Measurements from ENCODE around the gene ROMO1. TPM values are rescaled to one million over a fixed set of nuclear protein-coding genes. Genes with fewer than 3 reads are reported as not detected.

ROMO1 gene
- total RNA-seq, 1 donor from 2014 or later = 110 TPM

DNA sequence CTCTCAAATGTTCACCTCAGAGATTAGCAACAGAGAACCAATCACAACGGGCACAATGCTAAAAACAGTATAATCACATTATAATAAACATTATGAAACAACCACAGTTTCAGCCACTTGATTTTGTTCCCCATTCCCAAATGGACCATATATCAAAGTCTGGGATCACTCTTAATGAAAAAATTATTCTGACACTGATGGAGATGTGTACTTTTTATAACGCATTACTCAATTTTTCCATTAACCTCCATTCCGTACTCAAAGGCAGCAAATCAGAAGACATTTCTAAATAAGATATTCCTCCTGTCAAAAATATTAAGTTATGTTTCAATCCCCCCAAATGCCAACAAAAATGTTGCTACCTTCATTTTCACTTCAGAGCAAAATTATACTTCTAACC, 37.3 kb upstream of the ROMO1 start:
- H3K4me1 Mint-ChIP-seq (ENCODE audit: unreplicated experiment) = peaks cover 63% of the 10 kb centered on the region
- DNase-seq (ENCODE audit: extremely low spot score, unreplicated experiment) = no peak
- no peaks in the 10 kb centered on the region for H3K9me3 Mint-ChIP-seq (ENCODE audit: unreplicated experiment)

GRCh38 chr20:35662551-35662950, 36.7 kb upstream of the ROMO1 start:
- Mint-ChIP-seq H3K9me3 (ENCODE audit: unreplicated experiment) (no peaks in the 10 kb centered on the region), H3K4me1 (ENCODE audit: unreplicated experiment) (peaks cover 58% of the 10 kb centered on the region), H3K4me3 (ENCODE audit: unreplicated experiment) (peak overlapping the region; percentile 92), H3K27ac (ENCODE audit: unreplicated experiment) (peak overlapping the region; percentile 99), H3K36me3 (ENCODE audit: unreplicated experiment) (no peaks in the 10 kb centered on the region), H3K27me3 (ENCODE audit: unreplicated experiment) (no peaks in the 10 kb centered on the region)
- no peak for TF ChIP-seq CTCF (IDR thresholded peaks at IDR 0.05)
- no peak for DNase-seq (ENCODE audit: extremely low spot score, unreplicated experiment)

More for the DNA sequence above, 37.3 kb upstream of the ROMO1 start:
- TF ChIP-seq CTCF (IDR thresholded peaks at IDR 0.05) = no peak
- peaks cover 1% of the 10 kb centered on the region for H3K36me3 Mint-ChIP-seq (ENCODE audit: unreplicated experiment)
- peak overlapping the region; percentile 92 for H3K4me3 Mint-ChIP-seq (ENCODE audit: unreplicated experiment)
- no peaks in the 10 kb centered on the region for H3K27me3 Mint-ChIP-seq (ENCODE audit: unreplicated experiment)
- peak overlapping the region; percentile 99 for H3K27ac Mint-ChIP-seq (ENCODE audit: unreplicated experiment)

DNA sequence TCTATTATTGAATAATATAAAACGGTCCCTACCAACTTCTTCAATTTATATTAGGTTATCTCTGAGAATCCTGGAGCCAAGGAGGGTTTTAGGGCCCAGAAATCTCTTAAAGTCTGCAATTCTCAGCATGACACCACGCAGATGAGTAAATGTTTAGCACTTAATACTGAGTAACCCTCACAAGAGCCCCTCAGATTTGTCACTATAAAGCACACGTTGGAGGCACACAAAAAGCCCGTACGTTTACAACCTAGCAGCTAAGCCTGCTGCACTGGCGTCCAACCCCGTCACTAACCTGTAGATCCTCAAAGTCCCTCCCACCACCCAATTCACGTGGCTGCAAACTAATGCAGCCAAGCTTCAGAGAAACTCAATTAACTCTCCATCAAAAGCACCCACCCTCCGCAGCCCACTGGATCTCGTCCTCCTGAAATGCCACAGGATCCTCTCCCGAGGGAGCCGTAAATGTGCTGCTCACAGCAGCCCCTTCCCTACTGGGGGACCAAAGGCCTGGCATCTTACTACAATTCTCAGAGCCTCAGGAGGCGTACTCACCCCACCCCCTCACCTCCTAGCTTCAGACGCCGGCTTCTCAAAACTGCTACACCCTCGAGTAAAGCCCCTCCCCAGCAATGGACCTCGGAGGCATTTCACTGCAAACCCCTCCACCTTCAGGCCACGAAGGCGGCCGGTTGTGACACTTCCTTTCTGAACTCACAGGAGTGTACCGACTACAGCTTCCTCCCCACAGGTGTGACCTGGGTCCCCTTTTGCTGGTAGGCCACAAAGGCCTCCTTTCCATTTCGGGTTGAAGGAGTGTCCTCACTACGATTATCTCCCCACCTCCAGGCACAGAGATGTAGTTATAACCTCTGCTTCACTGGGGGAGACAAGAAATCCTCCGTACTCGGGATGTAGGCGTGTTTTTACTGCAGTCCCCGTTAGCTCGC, 35.4 kb upstream of the ROMO1 start:
- H3K9me3 Mint-ChIP-seq (ENCODE audit: unreplicated experiment) = no peaks in the 10 kb centered on the region
- DNase-seq (ENCODE audit: extremely low spot score, unreplicated experiment) = peak; percentile 63
- TF ChIP-seq CTCF (IDR thresholded peaks at IDR 0.05) = no peak
- peaks cover 53% of the 10 kb centered on the region for H3K4me1 Mint-ChIP-seq (ENCODE audit: unreplicated experiment)
- peak overlapping the region; percentile 99 for H3K27ac Mint-ChIP-seq (ENCODE audit: unreplicated experiment)
- no peaks in the 10 kb centered on the region for H3K27me3 Mint-ChIP-seq (ENCODE audit: unreplicated experiment)
- H3K36me3 Mint-ChIP-seq (ENCODE audit: unreplicated experiment) = peaks cover 8% of the 10 kb centered on the region
- peak overlapping the region; percentile 92 for H3K4me3 Mint-ChIP-seq (ENCODE audit: unreplicated experiment)

DNA sequence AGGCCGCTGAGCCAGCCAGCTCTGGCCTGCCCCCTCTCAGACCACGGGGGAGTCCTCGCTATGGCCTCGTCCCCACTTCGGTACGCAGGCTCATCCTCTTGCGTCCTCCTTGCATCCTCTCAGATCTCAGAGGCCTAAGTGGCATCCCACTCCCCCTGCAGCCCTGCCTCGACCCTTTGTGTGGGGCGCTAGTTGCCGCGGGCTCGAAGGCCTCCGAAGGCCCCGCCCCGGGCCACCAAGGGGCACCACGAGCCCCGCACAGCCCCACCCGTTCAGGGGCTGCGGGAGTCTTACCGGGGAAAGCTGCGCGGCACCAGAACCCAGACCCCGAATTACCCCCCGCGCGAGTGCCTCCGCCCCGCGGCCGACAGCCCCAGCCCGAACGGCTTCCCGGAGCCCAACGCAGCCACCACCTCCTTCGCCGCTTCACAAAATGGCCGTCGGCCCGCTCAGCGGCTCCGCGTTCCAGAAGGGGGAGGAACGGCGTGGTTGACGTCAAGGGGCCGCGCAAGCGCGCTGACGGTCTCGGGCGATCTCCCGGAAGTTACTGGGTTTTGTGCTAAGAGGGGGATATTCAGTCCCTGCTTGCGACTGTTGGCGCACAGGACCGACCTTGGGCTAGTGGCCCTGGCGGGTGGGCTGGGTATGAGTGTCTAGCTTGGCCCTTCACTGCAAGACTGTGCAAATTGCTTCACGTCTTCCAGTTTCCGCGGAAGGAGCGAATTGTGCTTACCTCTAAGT, 34.6 kb upstream of the ROMO1 start, which contains the start of the genes CPNE1 and RBM12:
Gene CPNE1 (minus strand): TSS at position 435 of the 741 bp plus-strand sequence. CDS start 31,977 bp downstream, outside the sequence.
Gene RBM12 (minus strand): TSS at position 435 of the 741 bp plus-strand sequence. CDS start 9,578 bp downstream, outside the sequence.
- H3K4me1 Mint-ChIP-seq (ENCODE audit: unreplicated experiment) = peaks cover 46% of the 10 kb centered on the region
- H3K4me3 Mint-ChIP-seq (ENCODE audit: unreplicated experiment) = peak within 1 kb of the TSS; percentile 92
- no peaks in the 10 kb centered on the region for H3K27me3 Mint-ChIP-seq (ENCODE audit: unreplicated experiment)

More for the DNA sequence above, 34.6 kb upstream of the ROMO1 start, which contains the start of the genes CPNE1 and RBM12:
- Mint-ChIP-seq H3K27ac (ENCODE audit: unreplicated experiment) (peak within 1 kb of the TSS; percentile 99), H3K36me3 (ENCODE audit: unreplicated experiment) (peaks cover 15% of the 10 kb centered on the region), H3K9me3 (ENCODE audit: unreplicated experiment) (no peaks in the 10 kb centered on the region)
- peak; percentile 97 for DNase-seq (ENCODE audit: extremely low spot score, unreplicated experiment)
- peak; percentile 11 for TF ChIP-seq CTCF (IDR thresholded peaks at IDR 0.05)

Data from osteocyte (in vitro differentiated cells).